NCI-H526 treated with DMSO at 0.1 percent for 48 hours (cell line): Measurements from ENCODE around the gene RSBN1.

Experiments
- DNase-seq: peaks from one replicate; lab custom pipeline; 2025; lab: John Stamatoyannopoulos, UW

Gene RSBN1

GRCh38 chr1:113812661-113813135 is 422 bp upstream of the RSBN1 start:
- no peak for DNase-seq

- DNase-seq: peak; percentile 82
Measured at GRCh38 chr1:113811156-113811887, 954 bp downstream of the RSBN1 start.

- DNase-seq: no peak
Measured at GRCh38 chr1:113809670-113810602, 2.3 kb downstream of the RSBN1 start.

DNA sequence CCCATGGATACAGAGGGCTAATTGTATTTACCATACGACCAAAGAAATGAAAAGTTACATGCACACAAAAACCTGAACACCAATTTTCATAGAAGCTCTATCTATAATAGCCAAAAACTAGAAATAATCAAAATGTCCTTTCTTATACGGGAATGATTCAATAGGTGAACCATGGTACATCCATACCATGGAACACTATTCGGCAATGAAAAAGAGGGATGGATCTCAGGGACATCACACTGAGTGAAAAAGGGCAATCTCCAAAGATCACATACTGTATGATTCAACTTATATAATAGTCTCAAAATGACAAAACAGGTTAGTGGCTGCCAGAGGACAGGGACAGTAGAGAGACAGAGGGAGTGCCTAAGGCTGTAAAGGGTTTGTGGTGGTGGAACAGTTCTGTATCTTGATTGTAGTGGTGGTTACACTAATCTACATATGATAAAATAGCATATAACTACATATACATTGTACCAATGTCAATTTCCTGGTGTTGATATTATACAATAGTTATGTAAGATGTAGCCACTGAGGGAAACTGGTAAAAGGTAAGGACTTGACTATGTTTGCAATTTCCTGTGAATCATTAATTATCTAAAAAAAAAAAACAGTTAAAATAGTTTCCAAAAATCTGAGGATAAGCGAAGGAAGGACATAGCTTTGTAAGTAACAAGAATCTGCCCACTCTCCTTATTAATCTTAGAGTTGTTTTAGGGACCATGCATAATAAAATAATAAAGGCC is 3.7 kb downstream of the RSBN1 start:
- DNase-seq: no peak

DNA sequence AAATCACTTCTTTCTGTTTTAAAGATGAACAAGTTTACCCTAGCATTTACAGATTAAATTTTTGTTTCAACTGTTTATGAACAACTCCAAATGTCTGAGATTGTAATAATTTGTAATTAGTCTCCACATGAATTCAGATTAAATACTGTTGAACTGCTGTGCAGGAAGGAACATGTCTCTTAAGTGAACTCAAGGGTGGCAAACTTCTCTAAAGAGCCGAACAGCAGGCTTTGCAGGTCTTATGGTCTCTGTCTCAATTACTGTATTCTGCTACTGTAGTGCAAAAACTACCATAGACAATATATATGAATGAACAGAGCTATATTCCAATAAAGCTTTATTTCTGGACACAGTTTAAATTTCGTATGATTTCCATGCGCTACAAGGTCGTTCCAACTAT is 6.6 kb downstream of the RSBN1 start:
- no peak for DNase-seq

DNA sequence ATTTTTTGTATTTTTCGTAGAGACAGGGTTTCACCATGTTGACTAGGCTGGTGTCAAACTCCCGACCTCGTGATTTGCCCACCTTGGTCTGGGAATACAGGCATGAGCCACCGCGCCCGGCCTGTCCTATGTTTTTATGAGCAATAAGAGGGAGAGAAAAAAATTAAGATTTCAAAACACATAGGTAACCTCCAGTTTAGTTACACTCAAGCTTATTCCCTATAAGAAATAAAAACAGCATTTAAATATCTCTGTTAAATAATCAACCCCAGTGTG is 7.1 kb downstream of the RSBN1 start:
- DNase-seq: no peak

DNA sequence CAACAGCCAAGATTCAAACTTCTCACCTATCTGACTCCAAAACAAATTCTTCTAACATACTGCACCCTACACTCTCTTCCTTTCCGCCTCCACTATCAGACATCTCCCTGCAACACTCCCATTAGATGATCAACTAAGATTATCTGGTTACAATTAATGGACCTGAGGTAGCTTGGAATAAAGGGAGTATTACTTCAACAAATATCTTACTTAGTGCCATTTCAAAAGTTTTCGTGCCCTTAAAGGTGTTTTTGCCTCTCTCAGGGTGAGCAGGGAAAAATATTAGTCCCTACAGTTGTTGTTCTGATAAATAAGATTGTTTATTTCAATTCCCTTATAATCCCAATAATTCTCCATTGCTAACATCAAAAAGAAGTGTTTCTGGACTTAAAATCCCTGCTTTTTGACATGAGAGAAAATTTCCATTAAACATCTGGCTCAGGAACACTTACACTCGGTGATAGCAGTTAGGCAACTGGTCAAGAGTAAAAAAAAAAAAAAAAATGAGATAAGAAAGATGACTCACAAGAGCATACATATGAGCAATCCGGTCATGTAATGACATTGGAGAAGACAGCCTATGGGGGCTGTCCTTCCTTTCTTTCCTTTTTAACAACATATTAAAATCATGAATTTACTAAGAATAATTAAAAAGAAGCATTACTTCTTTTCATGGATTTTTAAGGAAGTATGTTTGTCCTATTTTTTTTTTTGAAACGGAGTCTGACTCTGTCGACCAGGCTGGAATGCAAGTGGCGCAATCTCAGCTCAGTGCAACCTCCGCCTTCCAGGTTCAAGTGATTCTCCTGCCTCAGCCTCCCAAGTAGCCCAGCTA is 7.6 kb downstream of the RSBN1 start:
- no peak for DNase-seq

DNA sequence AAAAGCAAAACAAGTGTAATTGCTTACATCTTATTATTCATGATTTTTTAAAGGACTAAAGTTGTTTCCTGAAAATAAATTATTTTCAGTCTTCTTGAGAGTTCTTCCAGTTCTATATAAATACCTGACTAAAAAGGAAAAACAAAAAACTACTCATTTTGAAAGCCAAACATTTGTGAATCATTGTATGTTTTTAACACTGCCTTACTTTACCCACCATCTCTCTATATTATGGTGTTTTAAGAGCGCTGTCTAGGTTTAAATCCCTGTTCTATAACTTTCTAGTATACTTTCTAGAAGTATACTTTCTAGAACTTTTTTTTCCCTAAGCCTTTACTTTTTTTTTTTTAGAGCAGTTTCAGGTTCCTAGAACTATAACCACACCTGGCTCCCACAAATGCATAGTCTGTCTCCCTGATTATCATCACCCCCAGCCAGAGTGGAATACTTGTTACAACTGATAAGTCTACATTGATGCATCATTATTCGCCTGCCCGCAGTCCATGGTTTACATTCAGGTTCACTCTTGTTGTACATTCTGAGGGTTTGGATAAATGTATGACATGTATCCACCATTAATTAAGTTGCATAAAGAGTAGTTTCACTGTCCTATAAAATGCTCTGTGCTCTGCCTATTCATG is 9.8 kb downstream of the RSBN1 start:
- DNase-seq: no peak

GRCh38 chr1:113800487-113800886 is 11.8 kb downstream of the RSBN1 start:
- no peak for DNase-seq

GRCh38 chr1:113797472-113797871 is 14.8 kb downstream of the RSBN1 start:
- no peak for DNase-seq

GRCh38 chr1:113793878-113794834 is 18.1 kb downstream of the RSBN1 start:
- DNase-seq: no peak

DNA sequence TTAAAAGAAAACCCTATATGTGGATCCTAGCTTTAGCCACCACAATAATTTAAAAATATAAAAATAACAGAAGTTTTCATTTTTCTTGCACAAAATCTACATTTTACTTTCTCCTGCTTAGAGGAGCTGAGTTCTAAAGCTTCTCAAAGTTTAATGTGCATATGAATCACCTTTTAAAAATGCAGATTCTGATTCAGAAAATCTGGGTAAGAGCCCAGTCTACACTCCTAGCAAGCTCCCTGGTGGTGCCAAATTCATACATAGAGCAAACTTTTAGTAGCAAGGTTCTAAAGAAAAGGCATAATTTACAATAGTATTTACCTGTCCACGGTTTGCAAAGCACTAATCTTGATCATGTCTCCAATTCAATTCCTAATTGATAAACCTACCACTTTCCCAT is 19.3 kb downstream of the RSBN1 start:
- no peak for DNase-seq

- no peak for DNase-seq
Measured at GRCh38 chr1:113792471-113792870, 19.8 kb downstream of the RSBN1 start.

DNA sequence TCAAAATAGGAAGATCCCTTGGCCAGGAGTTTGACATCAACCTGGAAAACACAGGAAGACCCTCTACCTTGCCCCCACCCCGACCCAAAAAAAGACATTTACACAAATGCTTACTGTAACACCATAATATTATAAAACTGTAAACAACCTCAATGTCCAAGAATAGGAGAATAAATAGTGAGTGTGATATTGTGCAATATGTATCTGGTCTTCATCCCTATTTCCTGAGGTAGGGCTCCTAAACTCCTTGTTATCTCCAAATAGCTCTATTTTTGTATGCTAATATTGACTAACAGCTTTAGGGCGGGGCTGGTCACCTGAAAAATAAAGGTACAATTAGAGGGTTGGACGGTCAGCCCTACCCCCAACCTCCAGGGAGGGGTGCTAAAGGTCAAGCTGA is 23.5 kb downstream of the RSBN1 start:
- DNase-seq: no peak

DNA sequence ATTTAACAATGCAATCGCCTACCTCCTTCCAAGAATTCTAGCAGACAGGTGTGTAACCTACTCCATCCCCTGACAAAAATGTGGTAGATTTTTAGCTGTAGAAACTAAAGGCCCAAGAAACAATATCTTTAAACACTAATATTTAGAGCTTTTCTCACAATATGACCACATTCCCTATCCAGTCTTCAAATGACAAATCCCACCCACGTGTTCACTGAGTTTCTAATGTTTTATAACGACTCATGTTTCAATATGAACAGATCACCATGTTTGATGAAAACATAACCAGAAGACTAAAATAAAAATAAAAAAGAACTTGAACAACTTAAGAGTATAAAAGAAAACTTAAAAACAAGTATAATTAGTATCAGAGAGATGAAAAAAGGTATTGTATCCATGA is 24.6 kb downstream of the RSBN1 start:
- DNase-seq: no peak

DNA sequence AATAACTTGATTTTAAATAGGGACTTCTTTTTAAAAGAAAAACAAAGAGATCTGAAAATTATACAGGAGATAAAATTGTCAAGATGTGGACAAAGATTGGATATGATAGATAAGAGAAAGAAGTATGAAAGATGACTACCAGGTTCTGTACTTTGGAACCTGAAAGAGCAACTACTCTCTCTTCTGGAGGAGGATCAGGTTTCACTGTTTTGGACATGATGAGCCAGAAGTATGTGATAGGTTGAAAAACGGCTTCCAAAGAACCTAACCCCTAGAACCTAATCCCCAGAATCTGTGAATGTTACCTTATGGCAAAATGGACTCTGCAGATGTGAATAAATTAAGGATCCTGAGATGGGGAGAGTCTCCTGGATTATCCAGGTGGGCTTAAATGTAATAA is 26.2 kb downstream of the RSBN1 start:
- peak; percentile 13 for DNase-seq

GRCh38 chr1:113784104-113784779 is 28.0 kb downstream of the RSBN1 start:
- no peak for DNase-seq

- DNase-seq: no peak
Measured at GRCh38 chr1:113783254-113784103, 28.8 kb downstream of the RSBN1 start.

DNA sequence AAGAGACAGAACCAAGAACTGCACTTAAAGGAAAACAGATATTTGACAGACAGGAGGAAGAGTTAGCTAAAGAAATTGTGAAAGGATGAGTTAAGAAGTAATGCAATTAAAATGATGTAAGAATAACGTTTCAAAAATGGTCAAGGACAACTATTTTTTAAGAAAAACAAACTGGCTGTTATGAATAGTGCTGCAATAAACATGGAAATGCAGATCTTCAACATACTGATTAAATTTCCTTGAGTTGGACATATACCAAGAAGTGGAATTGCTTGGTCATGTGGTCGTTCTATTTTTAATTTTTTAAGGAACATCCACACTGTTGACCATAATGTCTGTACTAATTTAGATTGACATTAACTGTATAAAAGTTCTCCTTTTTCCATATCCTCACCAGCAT is 29.9 kb downstream of the RSBN1 start:
- no peak for DNase-seq
